ENCODE measurements around the gene PHOSPHO2. TPM values are rescaled to one million over a fixed set of nuclear protein-coding genes. Genes with fewer than 3 reads are reported as not detected.

Gene PHOSPHO2, protein sequence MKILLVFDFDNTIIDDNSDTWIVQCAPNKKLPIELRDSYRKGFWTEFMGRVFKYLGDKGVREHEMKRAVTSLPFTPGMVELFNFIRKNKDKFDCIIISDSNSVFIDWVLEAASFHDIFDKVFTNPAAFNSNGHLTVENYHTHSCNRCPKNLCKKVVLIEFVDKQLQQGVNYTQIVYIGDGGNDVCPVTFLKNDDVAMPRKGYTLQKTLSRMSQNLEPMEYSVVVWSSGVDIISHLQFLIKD
- total RNA-seq (ENCODE audit: unreplicated experiment), result 9.6 TPM
- long read RNA-seq, partial matches to known transcripts, result 1 of 8 reads
- long read RNA-seq, other reads (novel, unspliced or antisense), result 1 of 8 reads

DNA sequence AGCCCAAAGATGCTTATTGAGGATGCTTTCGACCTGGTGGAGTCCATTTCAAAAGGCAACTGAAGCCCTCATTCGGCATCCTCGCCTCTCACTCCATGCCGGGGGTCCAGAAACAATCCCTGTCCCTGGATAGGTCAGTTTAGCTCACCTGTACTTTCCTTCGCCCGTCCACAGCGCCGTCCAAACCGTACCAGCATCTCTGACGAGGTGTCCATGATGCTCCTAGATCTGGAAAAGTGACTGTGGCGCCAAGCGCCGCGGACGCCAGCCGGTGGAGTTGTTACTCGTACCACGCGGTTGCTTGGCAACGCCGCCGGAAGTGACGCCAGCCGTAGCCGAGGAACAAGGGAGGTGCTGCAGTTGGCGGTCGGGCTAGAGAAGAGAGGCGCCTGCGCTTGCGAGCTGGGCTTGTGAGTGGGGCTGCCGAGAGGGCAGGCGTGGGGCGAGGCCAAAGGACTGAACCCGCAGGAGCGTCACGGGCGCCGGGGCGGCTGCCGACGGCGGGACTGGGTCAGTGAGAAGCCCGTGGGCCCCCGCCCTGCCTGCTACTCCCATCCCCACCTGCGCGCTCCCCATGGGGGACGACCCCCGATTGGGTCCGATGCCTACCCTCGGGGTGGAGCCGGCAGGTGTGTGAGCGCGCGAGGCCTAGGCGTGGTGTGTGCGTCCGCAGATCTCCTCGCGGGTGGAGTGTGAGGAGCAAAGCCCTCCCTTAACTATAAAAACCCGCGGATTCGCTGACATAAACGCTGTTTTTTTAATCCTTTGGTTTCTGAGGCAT is at the start of gene PHOSPHO2, which contains the start of gene CFAP210:
PHOSPHO2 (plus strand) TSS at position 357 of the 781 bp plus-strand sequence. CDS start 6,503 bp downstream, outside the sequence.
CFAP210 (minus strand) TSS at position 293 of the 781 bp plus-strand sequence; CDS start at position 215, 78 bp downstream.
- Mint-ChIP-seq H3K4me1 (ENCODE audit: low read depth, unreplicated experiment) (peaks cover 6% of the 10 kb centered on the region), H3K4me3 (ENCODE audit: unreplicated experiment) (peak within 1 kb of the TSS; percentile 99)

DNA sequence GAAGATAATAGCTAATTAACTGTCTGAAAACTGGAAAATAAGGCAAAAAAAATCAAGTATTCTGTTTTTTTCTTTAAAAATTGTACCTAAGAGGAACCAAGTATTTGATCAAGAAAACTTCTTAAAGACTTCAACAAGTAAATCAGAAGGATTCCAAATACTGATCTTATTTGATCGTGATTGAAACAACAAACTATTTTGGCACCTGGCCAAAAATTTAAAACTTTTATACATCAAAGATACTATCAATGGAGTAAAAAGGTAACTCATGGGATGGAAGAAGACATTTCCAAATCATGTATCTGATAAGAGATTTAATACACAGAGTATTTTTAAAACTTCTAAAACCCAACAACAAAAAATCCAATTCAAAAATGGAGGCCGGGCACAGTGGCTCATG is 46.8 kb upstream of the PHOSPHO2 start:
- Mint-ChIP-seq H3K4me3 (ENCODE audit: unreplicated experiment) (no peak overlapping the region), H3K27me3 (ENCODE audit: unreplicated experiment) (no peaks in the 10 kb centered on the region), H3K36me3 (ENCODE audit: unreplicated experiment) (no peaks in the 10 kb centered on the region), H3K9me3 (ENCODE audit: unreplicated experiment) (peaks cover 2% of the 10 kb centered on the region), H3K27ac (ENCODE audit: unreplicated experiment) (no peak overlapping the region), H3K4me1 (ENCODE audit: low read depth, unreplicated experiment) (no peaks in the 10 kb centered on the region)
- DNase-seq, result no peak
- TF ChIP-seq, protein P1, sequence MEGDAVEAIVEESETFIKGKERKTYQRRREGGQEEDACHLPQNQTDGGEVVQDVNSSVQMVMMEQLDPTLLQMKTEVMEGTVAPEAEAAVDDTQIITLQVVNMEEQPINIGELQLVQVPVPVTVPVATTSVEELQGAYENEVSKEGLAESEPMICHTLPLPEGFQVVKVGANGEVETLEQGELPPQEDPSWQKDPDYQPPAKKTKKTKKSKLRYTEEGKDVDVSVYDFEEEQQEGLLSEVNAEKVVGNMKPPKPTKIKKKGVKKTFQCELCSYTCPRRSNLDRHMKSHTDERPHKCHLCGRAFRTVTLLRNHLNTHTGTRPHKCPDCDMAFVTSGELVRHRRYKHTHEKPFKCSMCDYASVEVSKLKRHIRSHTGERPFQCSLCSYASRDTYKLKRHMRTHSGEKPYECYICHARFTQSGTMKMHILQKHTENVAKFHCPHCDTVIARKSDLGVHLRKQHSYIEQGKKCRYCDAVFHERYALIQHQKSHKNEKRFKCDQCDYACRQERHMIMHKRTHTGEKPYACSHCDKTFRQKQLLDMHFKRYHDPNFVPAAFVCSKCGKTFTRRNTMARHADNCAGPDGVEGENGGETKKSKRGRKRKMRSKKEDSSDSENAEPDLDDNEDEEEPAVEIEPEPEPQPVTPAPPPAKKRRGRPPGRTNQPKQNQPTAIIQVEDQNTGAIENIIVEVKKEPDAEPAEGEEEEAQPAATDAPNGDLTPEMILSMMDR (IDR thresholded peaks at IDR 0.05; ENCODE audit: partially characterized antibody, unreplicated experiment), result no peak

More for the DNA sequence above, at the start of gene PHOSPHO2, which contains the start of gene CFAP210:
- DNase-seq, result peak; percentile 98
- Mint-ChIP-seq H3K9me3 (ENCODE audit: unreplicated experiment) (no peaks in the 10 kb centered on the region), H3K27me3 (ENCODE audit: unreplicated experiment) (no peaks in the 10 kb centered on the region), H3K27ac (ENCODE audit: unreplicated experiment) (peak within 1 kb of the TSS; percentile 87), H3K36me3 (ENCODE audit: unreplicated experiment) (peaks cover 5% of the 10 kb centered on the region)
- TF ChIP-seq, protein P1 (IDR thresholded peaks at IDR 0.05; ENCODE audit: partially characterized antibody, unreplicated experiment), result no peak

DNA sequence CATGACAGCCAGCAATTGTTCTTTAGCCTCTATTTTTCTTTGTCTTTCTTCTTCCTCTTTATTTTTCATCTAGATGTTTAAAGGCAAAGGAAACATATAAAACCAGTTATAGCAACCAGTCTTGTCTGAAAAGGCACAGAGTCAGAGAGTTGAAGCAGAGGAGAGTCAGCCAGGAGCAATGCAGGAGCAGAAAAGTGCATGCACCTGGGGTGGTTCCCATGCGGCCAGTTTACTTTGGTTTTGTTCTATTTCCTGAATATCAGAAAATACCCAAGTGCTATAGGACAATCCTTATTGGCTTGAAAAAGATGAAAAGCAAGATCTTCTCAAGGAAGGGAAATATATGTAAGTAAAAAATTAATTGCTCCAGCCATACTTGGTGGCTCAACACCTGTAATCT is 45.0 kb upstream of the PHOSPHO2 start:
- H3K9me3 Mint-ChIP-seq (ENCODE audit: unreplicated experiment), result peaks cover 2% of the 10 kb centered on the region
- H3K4me3 Mint-ChIP-seq (ENCODE audit: unreplicated experiment), result no peak overlapping the region
- DNase-seq, result no peak
- no peaks in the 10 kb centered on the region for H3K36me3 Mint-ChIP-seq (ENCODE audit: unreplicated experiment)
- TF ChIP-seq, protein P1 (IDR thresholded peaks at IDR 0.05; ENCODE audit: partially characterized antibody, unreplicated experiment), result no peak
- H3K27me3 Mint-ChIP-seq (ENCODE audit: unreplicated experiment), result no peaks in the 10 kb centered on the region
- H3K27ac Mint-ChIP-seq (ENCODE audit: unreplicated experiment), result no peak overlapping the region
- no peaks in the 10 kb centered on the region for H3K4me1 Mint-ChIP-seq (ENCODE audit: low read depth, unreplicated experiment)

DNA sequence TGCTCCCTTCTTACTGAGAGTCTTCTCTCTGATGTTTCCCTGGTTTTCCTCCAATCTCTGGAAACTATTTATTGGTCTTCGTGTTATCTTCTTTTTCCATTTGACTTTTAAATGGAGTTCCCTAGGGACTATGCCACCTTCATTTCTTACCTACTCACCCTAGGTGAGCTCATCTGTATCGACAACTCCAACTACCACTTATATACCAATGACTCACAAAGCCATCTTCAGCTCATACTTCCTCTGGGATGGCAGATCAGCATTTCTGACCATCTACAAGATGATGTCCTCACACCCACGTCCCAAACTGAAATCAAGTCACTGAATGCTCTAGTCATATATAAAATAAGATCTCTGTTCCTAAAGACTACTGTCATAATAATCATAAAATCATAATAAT is 40.6 kb upstream of the PHOSPHO2 start:
- Mint-ChIP-seq H3K9me3 (ENCODE audit: unreplicated experiment) (peaks cover 4% of the 10 kb centered on the region), H3K4me3 (ENCODE audit: unreplicated experiment) (no peak overlapping the region), H3K27me3 (ENCODE audit: unreplicated experiment) (no peaks in the 10 kb centered on the region), H3K36me3 (ENCODE audit: unreplicated experiment) (no peaks in the 10 kb centered on the region), H3K4me1 (ENCODE audit: low read depth, unreplicated experiment) (no peaks in the 10 kb centered on the region), H3K27ac (ENCODE audit: unreplicated experiment) (no peak overlapping the region)
- DNase-seq, result no peak
- TF ChIP-seq, protein P1 (IDR thresholded peaks at IDR 0.05; ENCODE audit: partially characterized antibody, unreplicated experiment), result no peak
